Liver (tissue), 9 donors: ENCODE data around the gene NRDC. TPM values are rescaled to one million over a fixed set of nuclear protein-coding genes. Genes with fewer than 3 reads are reported as not detected.

ENCODE experiments used
- DNase-seq: peaks from one replicate; pipeline ENCODE4 v3.0.0-alpha.2; 2017; ENCODE audit warnings: low spot score
- H3K27ac ChIP-seq, 2 donors: one replicate each; pipeline ENCODE4 v1.7.0; 2013; ENCODE audit warnings: inconsistent platforms in 2 of 2, low read length in 2 of 2, control low read depth in 1 of 2, low read depth in 1 of 2, mild to moderate bottlenecking in 1 of 2
- H3K27me3 ChIP-seq, 4 donors: one replicate each; pipeline versions ENCODE4 v1.6.1 to v1.7.0; 2013; ENCODE audit warnings: low read length in 3 of 4, inconsistent platforms in 1 of 4, mild to moderate bottlenecking in 1 of 4, moderate library complexity in 1 of 4; ENCODE audit not compliant: control insufficient read depth in 4 of 4, insufficient read depth in 4 of 4
- H3K36me3 ChIP-seq, 4 donors: one replicate each; pipeline versions ENCODE4 v1.6.1 to v1.7.0; 2013; ENCODE audit warnings: low read length in 3 of 4, mild to moderate bottlenecking in 3 of 4, low read depth in 1 of 4, moderate library complexity in 1 of 4; ENCODE audit not compliant: control insufficient read depth in 4 of 4, insufficient read depth in 3 of 4
- H3K4me1 ChIP-seq, 4 donors: one replicate each; pipeline versions ENCODE4 v1.6.1 to v1.7.0; 2013; ENCODE audit warnings: low read length in 3 of 4, mild to moderate bottlenecking in 3 of 4, moderate library complexity in 1 of 4; ENCODE audit not compliant: control insufficient read depth in 4 of 4, insufficient read depth in 4 of 4
- H3K4me3 ChIP-seq, 3 donors: one replicate each; pipeline versions ENCODE4 v1.6.1 to v1.7.0; 2013; ENCODE audit warnings: low read length in 3 of 3, control low read depth in 1 of 3, low read depth in 1 of 3, mild to moderate bottlenecking in 1 of 3
- H3K9ac ChIP-seq, 2 donors: one replicate each; pipeline ENCODE4 v1.7.0; 2013; ENCODE audit warnings: low read length in 2 of 2, mild to moderate bottlenecking in 2 of 2, moderate library complexity in 2 of 2, control low read depth in 1 of 2, low read depth in 1 of 2
- H3K9me3 ChIP-seq, 4 donors: one replicate each; pipeline versions ENCODE4 v1.6.1 to v1.7.0; 2013; ENCODE audit warnings: low read length in 3 of 4; ENCODE audit not compliant: control insufficient read depth in 4 of 4
- ATF3 ChIP-seq: IDR thresholded peaks from 2 replicates; pipeline ENCODE4 v1.6.1; 2016; ENCODE audit warnings: antibody characterized with exemption
- CTCF ChIP-seq: fragments of 150-350 bp; IDR thresholded peaks from 2 replicates; pipeline ENCODE4 v1.5.1; 2017; ENCODE audit warnings: improper control_type of control experiment, low read depth, low read length; ENCODE audit not compliant: missing input control
- FOXA1 ChIP-seq: IDR thresholded peaks from 2 replicates; pipeline ENCODE4 v1.6.1; 2016; ENCODE audit warnings: antibody characterized with exemption
- FOXA2 ChIP-seq: IDR thresholded peaks from 2 replicates; pipeline ENCODE4 v1.6.1; 2016; ENCODE audit warnings: antibody characterized with exemption
- HNF4A ChIP-seq, 2 donors: conservative IDR thresholded peaks; 2 replicates each; pipeline ENCODE4 v1.6.1; 2016; ENCODE audit warnings: antibody characterized with exemption in 2 of 2, mild to moderate bottlenecking in 2 of 2
- HNF4G ChIP-seq: IDR thresholded peaks from 2 replicates; pipeline ENCODE4 v1.6.1; 2016; ENCODE audit warnings: antibody characterized with exemption
- MAX ChIP-seq: IDR thresholded peaks from 2 replicates; pipeline ENCODE4 v1.6.1; 2016; ENCODE audit warnings: antibody characterized with exemption
- NR2F2 ChIP-seq: IDR thresholded peaks from 2 replicates; pipeline ENCODE4 v1.6.1; 2016; ENCODE audit warnings: antibody characterized with exemption
- RAD21 ChIP-seq, 2 donors: IDR thresholded peaks; 2 replicates each; pipeline ENCODE4 v1.6.1; 2016; ENCODE audit warnings: antibody characterized with exemption in 2 of 2, mild to moderate bottlenecking in 2 of 2
- REST ChIP-seq: IDR thresholded peaks from 2 replicates; pipeline ENCODE4 v1.6.1; 2016; ENCODE audit warnings: antibody characterized with exemption, mild to moderate bottlenecking
- RXRA ChIP-seq, 2 donors: IDR thresholded peaks; 2 replicates each; pipeline ENCODE4 v1.6.1; 2017 to 2018; ENCODE audit warnings: antibody characterized with exemption in 2 of 2, mild to moderate bottlenecking in 1 of 2
- SP1 ChIP-seq: IDR thresholded peaks from 2 replicates; pipeline ENCODE4 v1.6.1; 2018; ENCODE audit warnings: antibody characterized with exemption, mild to moderate bottlenecking
- TAF1 ChIP-seq: conservative IDR thresholded peaks from 2 replicates; pipeline ENCODE4 v1.6.1; 2016; ENCODE audit warnings: antibody characterized with exemption, mild to moderate bottlenecking
- YY1 ChIP-seq: IDR thresholded peaks from 2 replicates; pipeline ENCODE4 v1.6.1; 2016; ENCODE audit warnings: antibody characterized with exemption, mild to moderate bottlenecking
- ZBTB33 ChIP-seq: IDR thresholded peaks from 2 replicates; pipeline ENCODE4 v1.6.1; 2016; ENCODE audit warnings: antibody characterized with exemption
- WGBS: extraction: QIAGEN DNeasy Blood & Tissue Kit; methylation state at CpG from one replicate; pipeline ENCODE4 v1.1.7; 2013; 5-methylcytosine and 5-hydroxymethylcytosine counted together
- polyA plus RNA-seq, 2 donors: library from polyadenylated mRNA; stranded (reverse) in 1 of 2; unstranded in 1 of 2; fragments of 200-250 nt in 1 of 2; fragments of >200 nt in 1 of 2; fragmentation: Nextera tagmentation in 1 of 2; extraction: Ambion mirVana in 1 of 2; gene quantifications; one replicate each; pipeline versions ENCODE4 v1.2.1 to v1.2.3, GENCODE V29; 2013 to 2015
- total RNA-seq, 2 donors: library from RNA; depleted of rRNA; stranded (reverse); fragments of >200 nt; gene quantifications; one replicate each; pipeline ENCODE4 v1.2.3, GENCODE V29; 2014
- donor health status: healthy.
- donor health status: healthy.
- donor health status: healthy.
- donor health status: healthy.
- donor health status: healthy.

The NRDC gene
- total and polyA plus RNA-seq, 4 donors, result 42.8 to 88.7 (median 72.1) TPM

GRCh38 chr1:51799372-51799771 lies 79.2 kb downstream of the NRDC start:
- Histone ChIP-seq H3K27me3 (no peaks in the 10 kb centered on the region), H3K9ac (no peak overlapping the region), H3K9me3 (no peaks in the 10 kb centered on the region), H3K27ac (no peak overlapping the region), H3K4me3 (no peak overlapping the region), H3K36me3 (peaks cover 3 to 52% (median 36%) of the 10 kb centered on the region in 4 donors), H3K4me1 (peaks cover 0 to 13% (median 11%) of the 10 kb centered on the region in 4 donors)
- TF ChIP-seq HNF4A (conservative IDR thresholded peaks at IDR 0.05), result no peak
- TF ChIP-seq RAD21 (IDR thresholded peaks at IDR 0.05), result no peak
- TF ChIP-seq SP1, result no peak
- no peak for TF ChIP-seq NR2F2
- TF ChIP-seq REST, result no peak
- no peak for TF ChIP-seq FOXA1
- no peak for TF ChIP-seq FOXA2
- no peak for TF ChIP-seq RXRA (IDR thresholded peaks at IDR 0.05)
- no peak for TF ChIP-seq MAX
- no peak for TF ChIP-seq ZBTB33
- TF ChIP-seq HNF4G, result no peak
- TF ChIP-seq YY1, result no peak
- TF ChIP-seq CTCF, result no peak
- DNase-seq, result no peak
- 96% methylated on average over 2 of the region's 2 CpGs for WGBS

- H3K9me3 ChIP-seq, result no peaks in the 10 kb centered on the region
- H3K36me3 ChIP-seq, result peaks cover 4 to 54% (median 38%) of the 10 kb centered on the region in 4 donors
- H3K27ac ChIP-seq, result peak overlapping the region; percentile 70 to 83
- no peak overlapping the region for H3K4me3 ChIP-seq
- H3K27me3 ChIP-seq, result no peaks in the 10 kb centered on the region
- no peak for DNase-seq
- peaks cover 4 to 26% (median 19%) of the 10 kb centered on the region in 4 donors for H3K4me1 ChIP-seq
- H3K9ac ChIP-seq, result no peak overlapping the region
- TF ChIP-seq ATF3 (no peak), FOXA2 (peak; percentile 94), RAD21 (IDR thresholded peaks at IDR 0.05) (peak; percentile 46 to 50), CTCF (no peak), REST (peak; percentile 58), HNF4G (no peak), ZBTB33 (peak; percentile 69), TAF1 (peak; percentile 43)
Observed at GRCh38 chr1:51794868-51795267, 83.7 kb downstream of the NRDC start.
